HepG2 (cell line): ENCODE data around the gene NOXO1. TPM values are rescaled to one million over a fixed set of nuclear protein-coding genes. Genes with fewer than 3 reads are reported as not detected.

Source experiments
- ARID4A ChIP-seq: sonication (generic); formaldehyde crosslinking; IDR thresholded peaks from 2 replicates; pipeline ENCODE4 v1.5.0; 2020; ENCODE audit warnings: mild to moderate bottlenecking, missing genetic modification reagents, borderline replicate concordance
- ELF1 ChIP-seq: sonication (generic); formaldehyde crosslinking; IDR thresholded peaks from 2 replicates; pipeline ENCODE4 v1.4.0; 2020; ENCODE audit warnings: missing genetic modification reagents
- FOXA1 ChIP-seq, 2 experiments: fragments of 450-650 bp in 1 of 2; sonication (generic) in 1 of 2; formaldehyde crosslinking in 1 of 2; IDR thresholded peaks; 2 replicates each; pipeline versions ENCODE4 v1.4.0 to v1.6.1; 2016 to 2020; ENCODE audit warnings: missing genetic modification reagents in 1 of 2
- HINFP ChIP-seq: sonication (generic); formaldehyde crosslinking; IDR thresholded peaks from 2 replicates; pipeline ENCODE4 v1.4.0; 2020; ENCODE audit warnings: low read depth, mild to moderate bottlenecking, missing genetic modification reagents
- HMG20B ChIP-seq: conservative IDR thresholded peaks from 2 replicates; pipeline ENCODE4 v1.6.1; 2016; ENCODE audit warnings: missing genetic modification reagents, missing compliant biosample characterization
- KAT7 ChIP-seq: IDR thresholded peaks from 2 replicates; pipeline ENCODE4 v1.6.1; 2018; ENCODE audit warnings: borderline replicate concordance, missing compliant biosample characterization
- KMT2A ChIP-seq: sonication (generic); formaldehyde crosslinking; IDR thresholded peaks from 2 replicates; pipeline ENCODE4 v1.4.0; 2020; ENCODE audit warnings: missing genetic modification reagents
- MEF2D ChIP-seq: sonication (generic); formaldehyde crosslinking; IDR thresholded peaks from 2 replicates; pipeline ENCODE4 v1.5.1; 2020; ENCODE audit warnings: mild to moderate bottlenecking, missing genetic modification reagents
- PREB ChIP-seq: sonication (generic); formaldehyde crosslinking; IDR thresholded peaks from 2 replicates; pipeline ENCODE4 v1.4.0; 2020; ENCODE audit warnings: missing genetic modification reagents
- PTBP1 ChIP-seq: fragments of 200-400 bp; formaldehyde crosslinking; IDR thresholded peaks from 2 replicates; pipeline ENCODE4 v1.6.1; 2018; ENCODE audit warnings: low read length, low read depth; ENCODE audit not compliant: poor library complexity, severe bottlenecking
- SKI ChIP-seq: fragments of 450-650 bp; IDR thresholded peaks from one replicate; pipeline ENCODE4 v1.6.1; 2018; ENCODE audit warnings: mild to moderate bottlenecking; ENCODE audit not compliant: partially characterized antibody
- SP1 ChIP-seq, 2 experiments: fragments of 450-650 bp in 1 of 2; sonication (generic) in 1 of 2; formaldehyde crosslinking in 1 of 2; IDR thresholded peaks; 2 replicates each; pipeline versions ENCODE4 v1.4.0 to v1.6.1; 2016 to 2020; ENCODE audit warnings: missing genetic modification reagents in 1 of 2
- TIGD3 ChIP-seq: sonication (generic); formaldehyde crosslinking; IDR thresholded peaks from 2 replicates; pipeline ENCODE4 v1.5.1; 2020; ENCODE audit warnings: mild to moderate bottlenecking, missing genetic modification reagents, borderline replicate concordance
- ZBTB42 ChIP-seq: sonication (generic); formaldehyde crosslinking; IDR thresholded peaks from 2 replicates; pipeline ENCODE4 v1.5.0; 2020; ENCODE audit warnings: mild to moderate bottlenecking, missing genetic modification reagents
- ZMYM2 ChIP-seq: sonication (generic); formaldehyde crosslinking; IDR thresholded peaks from 2 replicates; pipeline ENCODE4 v1.8.0; 2022; ENCODE audit warnings: mild to moderate bottlenecking, missing genetic modification reagents
- ZNF224 ChIP-seq: sonication (generic); formaldehyde crosslinking; IDR thresholded peaks from 2 replicates; pipeline ENCODE4 v1.5.0; 2020; ENCODE audit warnings: mild to moderate bottlenecking, missing genetic modification reagents
- ZNF446 ChIP-seq: sonication (generic); formaldehyde crosslinking; IDR thresholded peaks from 2 replicates; pipeline ENCODE4 v1.5.0; 2020; ENCODE audit warnings: mild to moderate bottlenecking, missing genetic modification reagents
- ZNF660 ChIP-seq: sonication (generic); formaldehyde crosslinking; IDR thresholded peaks from 2 replicates; pipeline ENCODE4 v1.5.1; 2020; ENCODE audit warnings: mild to moderate bottlenecking, low read depth, missing genetic modification reagents, borderline replicate concordance
- ZNF777 ChIP-seq: sonication (generic); formaldehyde crosslinking; IDR thresholded peaks from 2 replicates; pipeline ENCODE4 v1.4.0; 2020; ENCODE audit warnings: missing genetic modification reagents
- polyA plus RNA-seq, 8 experiments: library from polyadenylated mRNA; depleted of rRNA in 3 of 8; stranded (reverse) in 7 of 8; unstranded in 1 of 8; fragments of >200 nt; fragmentation: Illumina TruSeq in 4 of 8; extraction: Trizol in 4 of 8; gene quantifications; 2 replicates each; pipeline versions ENCODE4 v1.2.1 to v1.2.3, GENCODE V29; 2011 to 2016; ENCODE audit warnings: low read depth in 4 of 8, missing spikeins in 1 of 8, mixed read lengths in 1 of 8; ENCODE audit not compliant: insufficient read depth in 1 of 8
- total RNA-seq, 5 experiments: library from RNA; depleted of rRNA; stranded (reverse); fragments of >200 nt; fragmentation: Illumina TruSeq; extraction: Trizol; gene quantifications; 2 replicates each; pipeline ENCODE4 v1.2.3, GENCODE V29; 2016; ENCODE audit warnings: low read depth in 1 of 5
- TF ChIP-seq, protein P1 (sequence below): IDR thresholded peaks from 2 replicates; pipeline ENCODE4 v1.6.1; 2016; ENCODE audit warnings: low read depth

NOXO1 gene
- total and polyA plus RNA-seq, 2 of the 13 experiments (the other 11 are each of a cell fraction or from before 2014, with no cell fraction given): 0.69 to 1.4 TPM

GRCh38 chr16:1933097-1933661 lies 48.1 kb downstream of the NOXO1 start (continued):
- TF ChIP-seq HINFP (CRISPR knock-in tag): no peak; the same call in 1 of the 2 replicates
- no peak for TF ChIP-seq SKI
- TF ChIP-seq PTBP1: no peak
- no peak for TF ChIP-seq ZNF224 (CRISPR knock-in tag)
- no peak for TF ChIP-seq KMT2A
- TF ChIP-seq FOXA1 (IDR thresholded peaks at IDR 0.05): no peak
- no peak for TF ChIP-seq FOXA1 (CRISPR knock-in tag; IDR thresholded peaks at IDR 0.05)
- TF ChIP-seq, protein P1, sequence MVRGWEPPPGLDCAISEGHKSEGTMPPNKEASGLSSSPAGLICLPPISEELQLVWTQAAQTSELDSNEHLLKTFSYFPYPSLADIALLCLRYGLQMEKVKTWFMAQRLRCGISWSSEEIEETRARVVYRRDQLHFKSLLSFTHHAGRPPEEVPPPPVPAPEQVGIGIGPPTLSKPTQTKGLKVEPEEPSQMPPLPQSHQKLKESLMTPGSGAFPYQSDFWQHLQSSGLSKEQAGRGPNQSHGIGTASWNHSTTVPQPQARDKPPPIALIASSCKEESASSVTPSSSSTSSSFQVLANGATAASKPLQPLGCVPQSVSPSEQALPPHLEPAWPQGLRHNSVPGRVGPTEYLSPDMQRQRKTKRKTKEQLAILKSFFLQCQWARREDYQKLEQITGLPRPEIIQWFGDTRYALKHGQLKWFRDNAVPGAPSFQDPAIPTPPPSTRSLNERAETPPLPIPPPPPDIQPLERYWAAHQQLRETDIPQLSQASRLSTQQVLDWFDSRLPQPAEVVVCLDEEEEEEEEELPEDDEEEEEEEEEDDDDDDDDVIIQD (CRISPR knock-in tag): no peak
- TF ChIP-seq TIGD3 (CRISPR knock-in tag): no peak
- no peak for TF ChIP-seq SP1 (IDR thresholded peaks at IDR 0.05)
- TF ChIP-seq SP1 (CRISPR knock-in tag; IDR thresholded peaks at IDR 0.05): no peak
- no peak for TF ChIP-seq PREB (CRISPR knock-in tag)
- no peak for TF ChIP-seq ZBTB42 (CRISPR knock-in tag)
- no peak for TF ChIP-seq MEF2D (CRISPR knock-in tag)
- peak; percentile 11; the same call in 1 of the 2 replicates for TF ChIP-seq ARID4A
- no peak for TF ChIP-seq KAT7
- no peak for TF ChIP-seq ZNF660 (CRISPR knock-in tag)
- no peak for TF ChIP-seq ZMYM2 (CRISPR knock-in tag)
- TF ChIP-seq ZNF446: no peak
- no peak for TF ChIP-seq ZNF777 (CRISPR knock-in tag)
- no peak for TF ChIP-seq ELF1
- no peak for TF ChIP-seq HMG20B (CRISPR knock-in tag)
